ENCODE measurements around the gene ZNF667.

ZNF667 gene

DNA sequence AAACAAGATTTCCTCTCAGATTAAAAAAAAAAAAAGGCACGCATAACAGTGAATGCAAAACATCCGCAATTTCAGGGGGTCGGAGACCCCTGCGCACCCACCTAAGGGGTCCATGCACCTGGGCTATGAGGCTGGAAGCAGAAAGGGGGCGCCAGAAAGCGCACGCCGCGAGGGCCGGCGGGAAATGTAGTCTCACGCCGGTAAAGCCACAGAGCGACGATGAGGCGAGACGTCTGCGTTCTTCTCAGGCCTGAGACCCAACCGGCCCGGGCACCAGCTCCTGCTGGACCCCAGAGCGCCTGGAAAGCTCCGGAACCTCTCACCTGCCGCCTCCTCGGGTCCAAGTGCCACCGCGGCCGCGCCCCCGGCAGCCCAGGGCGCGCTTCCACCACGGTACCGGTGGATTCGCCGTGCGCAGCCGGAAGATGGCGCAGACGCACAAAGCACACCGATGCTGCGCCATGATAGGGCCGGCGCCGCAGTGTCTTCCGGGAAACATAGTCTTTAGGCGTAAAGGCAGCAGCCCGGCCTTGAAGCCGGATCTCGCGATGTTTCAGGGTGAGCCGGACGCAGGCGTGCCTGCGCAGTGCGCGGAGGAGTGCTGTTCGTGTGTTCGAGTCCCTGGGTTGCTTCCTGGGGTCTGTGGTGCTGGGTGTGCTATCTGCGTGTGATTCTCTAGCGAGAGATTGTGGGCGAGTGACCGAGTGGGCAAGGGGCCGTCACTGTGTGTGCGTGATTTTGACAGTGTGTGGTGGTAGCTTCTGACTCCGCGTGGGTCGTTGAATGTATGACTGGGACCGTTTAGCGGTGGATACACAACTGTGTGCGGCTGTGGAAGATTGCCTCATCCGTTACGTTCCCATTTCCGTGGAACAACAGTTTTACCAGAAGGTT is 83.8 kb downstream of the ZNF667 start, which contains the start of gene ZNF582:
Gene ZNF582, minus strand, starts transcription at position 416 of the 894 bp plus-strand sequence. CDS start 1,782 bp downstream, outside the sequence.
- peak within 1 kb of the TSS; percentile 68 for H3K4me3 ChIP-seq (ENCODE audit: low read depth, low read length)
- DNase-seq (ENCODE audit: low read depth), result peak; percentile 89
- TF ChIP-seq, protein P1, sequence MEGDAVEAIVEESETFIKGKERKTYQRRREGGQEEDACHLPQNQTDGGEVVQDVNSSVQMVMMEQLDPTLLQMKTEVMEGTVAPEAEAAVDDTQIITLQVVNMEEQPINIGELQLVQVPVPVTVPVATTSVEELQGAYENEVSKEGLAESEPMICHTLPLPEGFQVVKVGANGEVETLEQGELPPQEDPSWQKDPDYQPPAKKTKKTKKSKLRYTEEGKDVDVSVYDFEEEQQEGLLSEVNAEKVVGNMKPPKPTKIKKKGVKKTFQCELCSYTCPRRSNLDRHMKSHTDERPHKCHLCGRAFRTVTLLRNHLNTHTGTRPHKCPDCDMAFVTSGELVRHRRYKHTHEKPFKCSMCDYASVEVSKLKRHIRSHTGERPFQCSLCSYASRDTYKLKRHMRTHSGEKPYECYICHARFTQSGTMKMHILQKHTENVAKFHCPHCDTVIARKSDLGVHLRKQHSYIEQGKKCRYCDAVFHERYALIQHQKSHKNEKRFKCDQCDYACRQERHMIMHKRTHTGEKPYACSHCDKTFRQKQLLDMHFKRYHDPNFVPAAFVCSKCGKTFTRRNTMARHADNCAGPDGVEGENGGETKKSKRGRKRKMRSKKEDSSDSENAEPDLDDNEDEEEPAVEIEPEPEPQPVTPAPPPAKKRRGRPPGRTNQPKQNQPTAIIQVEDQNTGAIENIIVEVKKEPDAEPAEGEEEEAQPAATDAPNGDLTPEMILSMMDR (IDR thresholded peaks at IDR 0.05; ENCODE audit: low read depth, low read length, missing control alignments), result peak; percentile 81
- in situ Hi-C loops (cut with HindIII; ENCODE audit: low sequenced_read_pairs), result no loop called here
